NOMO-1 (cell line): ENCODE data around the gene TEAD1.

Experiments used
- DNase-seq, 2 experiments: peaks; one replicate each; lab custom pipeline; 2025; ENCODE audit not compliant: unreplicated experiment in 2 of 2; lab: John Stamatoyannopoulos, UW

Gene TEAD1

DNA sequence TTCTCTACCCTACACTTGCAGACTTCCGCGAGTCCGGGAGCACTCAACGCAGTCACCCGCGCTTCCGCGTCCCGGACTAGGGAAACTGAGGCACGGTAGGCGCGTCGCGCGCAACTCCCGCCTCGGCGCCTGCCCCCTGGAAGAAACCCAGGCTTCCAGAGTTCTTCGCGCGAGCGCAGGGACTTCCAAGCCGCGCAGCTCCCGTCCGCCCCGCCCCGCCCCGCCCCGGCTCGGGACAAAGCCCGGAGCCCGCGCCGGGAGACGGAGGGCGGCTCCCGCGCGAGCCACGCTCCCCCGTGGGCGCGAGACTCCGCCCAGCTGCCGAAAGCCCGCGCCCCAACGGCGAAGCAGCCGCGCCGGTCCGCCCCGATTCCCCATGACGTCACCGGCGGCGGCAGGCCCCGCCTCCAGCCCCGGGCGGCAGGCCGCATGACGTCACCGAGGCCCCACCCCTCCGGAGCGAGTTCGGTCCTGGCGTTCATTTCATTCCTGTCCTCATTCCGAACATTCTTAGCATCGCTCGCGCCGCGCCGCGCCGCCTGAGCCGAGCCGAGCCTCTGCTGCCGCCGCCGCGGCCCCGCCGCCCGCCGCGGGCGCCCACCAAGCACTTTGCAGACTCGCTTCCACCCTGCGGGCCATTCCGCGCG, at the start of gene TEAD1:
TEAD1 (plus strand) TSS at position 498 of the 647 bp plus-strand sequence.
- DNase-seq = peak; percentile 74 to 92

DNA sequence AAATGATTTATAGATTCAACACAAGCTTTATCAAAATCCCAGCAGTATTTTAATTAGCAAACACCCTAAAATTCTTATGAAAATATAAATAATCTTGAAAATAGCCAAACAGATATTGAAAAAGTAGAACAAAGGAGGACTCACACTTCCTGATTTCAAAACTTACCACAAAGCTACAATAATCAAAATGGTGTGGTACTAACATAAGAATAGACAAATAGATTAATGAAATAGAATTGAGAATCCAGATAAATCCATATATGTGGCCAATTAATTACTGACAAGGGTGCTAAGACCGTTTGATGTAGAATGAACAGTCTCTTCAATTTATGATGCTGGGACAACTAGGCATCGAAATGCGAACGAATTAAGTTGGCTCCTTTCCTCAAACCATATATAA, 49.6 kb upstream of the TEAD1 start:
- DNase-seq = no peak

- peak in 1 of 2 experiments; percentile 34 for DNase-seq
Measured at GRCh38 chr11:12625438-12626071, 48.7 kb upstream of the TEAD1 start.

GRCh38 chr11:12626616-12627015, 47.6 kb upstream of the TEAD1 start:
- no peak for DNase-seq

GRCh38 chr11:12628314-12628713, 45.9 kb upstream of the TEAD1 start:
- DNase-seq = no peak

- no peak for DNase-seq
Measured at GRCh38 chr11:12629601-12630313, 44.5 kb upstream of the TEAD1 start.

- no peak for DNase-seq
Measured at GRCh38 chr11:12631651-12632050, 42.6 kb upstream of the TEAD1 start.

- DNase-seq = no peak
Measured at GRCh38 chr11:12634329-12634728, 39.9 kb upstream of the TEAD1 start.

GRCh38 chr11:12636871-12637410, 37.3 kb upstream of the TEAD1 start:
- DNase-seq = no peak

DNA sequence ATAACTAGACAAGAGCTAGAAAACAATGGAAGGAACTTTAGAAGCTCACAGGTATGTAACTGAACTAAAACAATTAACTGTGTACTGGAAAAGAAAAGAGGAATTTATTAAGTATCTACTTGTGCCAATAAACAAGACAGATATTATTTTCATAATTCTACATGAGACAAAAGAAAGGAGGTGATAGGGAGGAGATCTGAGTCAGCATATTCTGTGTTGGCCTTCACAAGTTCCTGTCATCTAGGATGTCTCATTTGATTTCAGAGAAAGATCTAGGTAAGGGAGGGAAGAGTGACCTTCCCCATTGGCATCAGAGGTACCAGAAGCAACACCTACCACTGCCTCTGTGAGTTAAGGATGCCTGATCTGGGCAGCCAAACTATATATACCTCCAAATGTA, 34.8 kb upstream of the TEAD1 start:
- DNase-seq = no peak

- no peak for DNase-seq
Measured at GRCh38 chr11:12640355-12640754, 33.9 kb upstream of the TEAD1 start.

GRCh38 chr11:12640926-12641849, 33.0 kb upstream of the TEAD1 start:
- no peak for DNase-seq

- DNase-seq = no peak
Measured at GRCh38 chr11:12642040-12642439, 32.2 kb upstream of the TEAD1 start.

GRCh38 chr11:12642806-12643428, 31.3 kb upstream of the TEAD1 start:
- DNase-seq = no peak

DNA sequence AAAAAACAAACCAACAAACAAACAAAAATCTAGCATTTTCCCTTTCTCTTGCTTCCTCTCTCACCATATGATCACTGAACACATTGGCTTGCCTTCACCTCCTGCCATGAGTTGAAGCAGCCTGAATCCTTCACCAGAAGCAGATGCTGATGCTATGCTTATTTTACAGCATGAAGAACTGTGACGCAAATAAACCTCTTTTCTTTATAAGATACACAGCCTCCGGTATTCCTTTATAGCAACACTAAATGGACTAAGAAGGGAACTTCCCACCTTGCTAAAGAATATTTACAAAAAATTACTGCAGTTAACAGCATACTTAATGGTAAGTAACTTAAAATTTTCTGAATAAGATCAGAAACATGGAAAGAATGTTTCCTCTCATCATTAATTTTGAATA, 27.7 kb upstream of the TEAD1 start:
- no peak for DNase-seq

DNA sequence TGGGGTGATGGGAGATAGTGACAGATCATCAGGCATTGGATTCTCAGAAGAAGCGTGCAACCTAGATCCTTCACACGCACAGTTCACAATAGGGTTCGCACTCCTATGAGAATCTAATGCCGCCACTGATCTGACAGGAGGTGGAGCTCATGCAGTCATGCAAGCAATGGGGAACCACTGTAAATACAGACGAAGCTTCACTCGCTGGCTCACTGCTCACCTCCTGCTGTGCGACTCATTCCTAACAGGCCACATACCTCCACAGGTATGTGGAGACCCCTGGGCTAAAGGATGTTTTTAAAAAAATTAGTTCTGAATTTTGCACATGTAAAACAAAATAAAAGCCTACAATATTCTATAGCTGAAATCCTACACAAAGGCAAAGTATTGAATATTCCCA, 20.5 kb upstream of the TEAD1 start:
- no peak for DNase-seq

DNA sequence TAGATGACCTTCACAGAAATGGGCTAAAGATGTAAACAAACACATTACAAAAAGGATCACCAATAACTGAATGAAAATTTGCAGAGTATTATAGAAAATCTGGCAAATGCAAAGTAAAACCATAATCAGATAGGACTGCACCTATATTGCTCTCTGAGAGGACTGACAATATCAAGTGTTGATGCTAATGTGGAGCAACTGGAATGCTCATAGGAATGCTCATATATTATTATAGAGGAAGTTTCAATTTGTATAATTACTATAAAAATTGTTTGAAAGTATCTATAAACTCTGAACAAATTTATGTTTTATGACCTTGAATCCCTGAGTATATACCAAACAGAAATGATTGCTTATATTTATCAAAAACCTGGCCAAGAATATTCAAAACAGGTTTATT, 18.4 kb upstream of the TEAD1 start:
- no peak for DNase-seq

- DNase-seq = no peak
Measured at GRCh38 chr11:12657336-12657735, 16.9 kb upstream of the TEAD1 start.

DNA sequence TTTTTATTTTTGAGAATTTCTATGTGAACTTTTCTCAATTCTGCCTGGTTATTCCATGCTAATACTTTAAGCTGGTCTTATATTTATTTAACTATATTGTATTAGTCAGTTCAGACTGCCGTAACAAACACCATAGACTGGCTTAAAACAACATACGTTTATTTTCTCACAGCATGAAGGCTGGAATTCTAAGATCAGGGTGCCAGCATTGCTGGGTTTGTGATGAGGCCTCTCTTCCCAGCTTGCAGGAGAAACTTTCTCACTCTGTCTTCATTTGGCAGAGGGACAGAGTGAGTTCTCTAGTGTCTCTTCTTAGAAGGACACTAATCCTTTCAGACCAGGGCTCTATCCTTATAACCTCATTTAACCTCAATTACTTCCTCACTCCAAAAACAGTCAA, 16.2 kb upstream of the TEAD1 start:
- DNase-seq = no peak

- no peak for DNase-seq
Measured at GRCh38 chr11:12662101-12662689, 12.0 kb upstream of the TEAD1 start.
